IgD-negative memory B cell (primary cell): Measurements from ENCODE around the gene MAPK7. TPM values are rescaled to one million over a fixed set of nuclear protein-coding genes. Genes with fewer than 3 reads are reported as not detected.

Source experiments
- H3K27ac Mint-ChIP-seq, 3 donors: one replicate each; pipeline ENCODE4 v1.8.0; 2020 to 2022; ENCODE audit warnings: mild to moderate bottlenecking in 3 of 3, mixed read lengths in 3 of 3, moderate library complexity in 1 of 3
- H3K27me3 Mint-ChIP-seq: one replicate; pipeline ENCODE4 v1.8.0; 2021; ENCODE audit warnings: mixed read lengths
- H3K36me3 Mint-ChIP-seq: one replicate; pipeline ENCODE4 v1.8.0; 2020; ENCODE audit warnings: mild to moderate bottlenecking, mixed read lengths
- H3K4me1 Mint-ChIP-seq, 3 donors: one replicate each; pipeline ENCODE4 v1.8.0; 2020 to 2022; ENCODE audit warnings: mixed read lengths in 3 of 3, mild to moderate bottlenecking in 1 of 3
- H3K4me3 Mint-ChIP-seq, 4 donors: one replicate each; pipeline ENCODE4 v1.8.0; 2020 to 2022; ENCODE audit warnings: mild to moderate bottlenecking in 4 of 4, mixed read lengths in 4 of 4, moderate library complexity in 3 of 4
- H3K9me3 Mint-ChIP-seq, 3 donors: one replicate each; pipeline ENCODE4 v1.8.0; 2020 to 2021; ENCODE audit warnings: mixed read lengths in 3 of 3, mild to moderate bottlenecking in 1 of 3
- polyA plus RNA-seq: library from polyadenylated mRNA; unstranded; fragments of 300-500 nt; fragmentation: Illumina TruSeq; gene quantifications from one replicate; pipeline ENCODE4 v1.2.3, GENCODE V29; 2021

Gene MAPK7
- polyA plus RNA-seq, 1 donor from 2014 or later: 10.8 TPM

- Mint-ChIP-seq H3K4me1 (peaks cover 10 to 21% (median 21%) of the 10 kb centered on the region in 3 donors), H3K36me3 (no peaks in the 10 kb centered on the region), H3K27me3 (no peaks in the 10 kb centered on the region), H3K4me3 (peak overlapping the region in 2 of 4 donors; percentile 50 to 75), H3K9me3 (no peaks in the 10 kb centered on the region), H3K27ac (peak overlapping the region in 1 of 3 donors; percentile 46)
These were observed 13.4 kb upstream of the MAPK7 start for GRCh38 chr17:19364699-19365498.

- Mint-ChIP-seq H3K27ac (peak overlapping the region in 1 of 3 donors; percentile 46), H3K9me3 (no peaks in the 10 kb centered on the region), H3K4me1 (peaks cover 16 to 27% (median 26%) of the 10 kb centered on the region in 3 donors), H3K36me3 (no peaks in the 10 kb centered on the region), H3K4me3 (peak overlapping the region in 1 of 4 donors; percentile 18), H3K27me3 (no peaks in the 10 kb centered on the region)
These were observed 12.8 kb upstream of the MAPK7 start for GRCh38 chr17:19365499-19365817.

GRCh38 chr17:19365833-19366636 lies 12.3 kb upstream of the MAPK7 start:
- H3K4me1 Mint-ChIP-seq: peaks cover 19 to 31% (median 29%) of the 10 kb centered on the region in 3 donors
- H3K27me3 Mint-ChIP-seq: no peaks in the 10 kb centered on the region
- H3K27ac Mint-ChIP-seq: peak overlapping the region in 2 of 3 donors; percentile 7 to 46
- H3K4me3 Mint-ChIP-seq: peak overlapping the region in 1 of 4 donors; percentile 36
- H3K36me3 Mint-ChIP-seq: no peaks in the 10 kb centered on the region
- H3K9me3 Mint-ChIP-seq: no peaks in the 10 kb centered on the region

GRCh38 chr17:19366637-19366972 lies 11.7 kb upstream of the MAPK7 start:
- H3K36me3 Mint-ChIP-seq: no peaks in the 10 kb centered on the region
- no peaks in the 10 kb centered on the region for H3K27me3 Mint-ChIP-seq
- H3K4me3 Mint-ChIP-seq: peak overlapping the region in 2 of 4 donors; percentile 36 to 67
- H3K27ac Mint-ChIP-seq: peak overlapping the region in 2 of 3 donors; percentile 71 to 96
- H3K4me1 Mint-ChIP-seq: peaks cover 23 to 37% (median 30%) of the 10 kb centered on the region in 3 donors
- H3K9me3 Mint-ChIP-seq: no peaks in the 10 kb centered on the region

- Mint-ChIP-seq H3K4me3 (peak overlapping the region in 1 of 4 donors; percentile 89), H3K4me1 (peaks cover 23 to 38% (median 35%) of the 10 kb centered on the region in 3 donors), H3K9me3 (no peaks in the 10 kb centered on the region), H3K27ac (peak overlapping the region in 2 of 3 donors; percentile 46 to 96), H3K36me3 (no peaks in the 10 kb centered on the region), H3K27me3 (no peaks in the 10 kb centered on the region)
These were observed 10.1 kb upstream of the MAPK7 start for GRCh38 chr17:19368229-19368628.

GRCh38 chr17:19369107-19369778 lies 9.1 kb upstream of the MAPK7 start:
- Mint-ChIP-seq H3K4me1 (peaks cover 23 to 38% (median 31%) of the 10 kb centered on the region in 3 donors), H3K9me3 (no peaks in the 10 kb centered on the region), H3K4me3 (peak overlapping the region; percentile 51 to 97 (median 92)), H3K27me3 (no peaks in the 10 kb centered on the region), H3K27ac (peak overlapping the region; percentile 95 to 98 (median 96)), H3K36me3 (no peaks in the 10 kb centered on the region)

- H3K27me3 Mint-ChIP-seq: no peaks in the 10 kb centered on the region
- H3K4me1 Mint-ChIP-seq: peaks cover 23 to 38% (median 35%) of the 10 kb centered on the region in 3 donors
- H3K27ac Mint-ChIP-seq: peak overlapping the region; percentile 95 to 98 (median 96)
- no peaks in the 10 kb centered on the region for H3K9me3 Mint-ChIP-seq
- H3K36me3 Mint-ChIP-seq: no peaks in the 10 kb centered on the region
- H3K4me3 Mint-ChIP-seq: peak overlapping the region; percentile 49 to 97 (median 92)
These were observed 8.3 kb upstream of the MAPK7 start for GRCh38 chr17:19369846-19370492.

GRCh38 chr17:19370493-19370960 lies 7.8 kb upstream of the MAPK7 start:
- Mint-ChIP-seq H3K4me3 (peak overlapping the region; percentile 49 to 97 (median 92)), H3K4me1 (peaks cover 23 to 38% (median 35%) of the 10 kb centered on the region in 3 donors)

GRCh38 chr17:19371259-19372010 lies 6.9 kb upstream of the MAPK7 start:
- Mint-ChIP-seq H3K4me1 (peaks cover 23 to 43% (median 35%) of the 10 kb centered on the region in 3 donors), H3K9me3 (no peaks in the 10 kb centered on the region), H3K27ac (peak overlapping the region; percentile 95 to 98 (median 96)), H3K36me3 (no peaks in the 10 kb centered on the region), H3K27me3 (no peaks in the 10 kb centered on the region), H3K4me3 (peak overlapping the region in 3 of 4 donors; percentile 71 to 94 (median 89))

More at GRCh38 chr17:19370493-19370960, 7.8 kb upstream of the MAPK7 start:
- H3K27me3 Mint-ChIP-seq: no peaks in the 10 kb centered on the region
- H3K27ac Mint-ChIP-seq: peak overlapping the region; percentile 95 to 98 (median 96)
- H3K36me3 Mint-ChIP-seq: no peaks in the 10 kb centered on the region
- no peaks in the 10 kb centered on the region for H3K9me3 Mint-ChIP-seq

GRCh38 chr17:19372011-19372370 lies 6.3 kb upstream of the MAPK7 start:
- Mint-ChIP-seq H3K27me3 (no peaks in the 10 kb centered on the region), H3K4me3 (peak overlapping the region in 3 of 4 donors; percentile 25 to 77 (median 71)), H3K36me3 (no peaks in the 10 kb centered on the region), H3K27ac (no peak overlapping the region), H3K9me3 (no peaks in the 10 kb centered on the region), H3K4me1 (peaks cover 26 to 46% (median 37%) of the 10 kb centered on the region in 3 donors)

- Mint-ChIP-seq H3K9me3 (no peaks in the 10 kb centered on the region), H3K4me1 (peaks cover 31 to 47% (median 39%) of the 10 kb centered on the region in 3 donors), H3K27ac (no peak overlapping the region), H3K4me3 (peak overlapping the region in 2 of 4 donors; percentile 25 to 77), H3K27me3 (no peaks in the 10 kb centered on the region), H3K36me3 (no peaks in the 10 kb centered on the region)
These were observed 5.9 kb upstream of the MAPK7 start for GRCh38 chr17:19372439-19372838.

- H3K4me3 Mint-ChIP-seq: peak overlapping the region in 2 of 4 donors; percentile 17 to 30
- H3K36me3 Mint-ChIP-seq: no peaks in the 10 kb centered on the region
- H3K27ac Mint-ChIP-seq: peak overlapping the region in 1 of 3 donors; percentile 72
- H3K4me1 Mint-ChIP-seq: peaks cover 33 to 47% (median 40%) of the 10 kb centered on the region in 3 donors
- H3K27me3 Mint-ChIP-seq: no peaks in the 10 kb centered on the region
- no peaks in the 10 kb centered on the region for H3K9me3 Mint-ChIP-seq
These were observed 5.3 kb upstream of the MAPK7 start for GRCh38 chr17:19372866-19373504.

GRCh38 chr17:19374136-19374535 lies 4.2 kb upstream of the MAPK7 start:
- Mint-ChIP-seq H3K4me3 (peak overlapping the region in 1 of 4 donors; percentile 77), H3K27ac (no peak overlapping the region), H3K4me1 (peaks cover 28 to 44% (median 36%) of the 10 kb centered on the region in 3 donors), H3K27me3 (no peaks in the 10 kb centered on the region), H3K9me3 (no peaks in the 10 kb centered on the region), H3K36me3 (no peaks in the 10 kb centered on the region)
